Pancreas (tissue), 10 donors: ENCODE results near the gene IDI1. TPM values are rescaled to one million over a fixed set of nuclear protein-coding genes. Genes with fewer than 3 reads are reported as not detected.

ENCODE experiments used
- ATAC-seq, 4 donors: fragments of 200-7000 bp; cut with Tn5 transposase; one replicate each; pipeline versions ENCODE4 v1.8.0 to v1.9.1; 2020; ENCODE audit warnings: mild to moderate bottlenecking in 4 of 4, moderate library complexity in 4 of 4
- DNase-seq, 6 donors: peaks; one replicate each; pipeline ENCODE4 v3.0.0-alpha.2; 2020
- FAIRE-seq: peaks from 2 replicates; lab custom pipeline; 2012; peaks lifted over from hg19 to GRCh38; lab: Jason Lieb, UNC
- H3K27ac ChIP-seq, 4 donors: fragments of 200-600 bp; sonication (generic); 1 replicate in 3 of 4; 2 replicates in 1 of 4; pipeline versions ENCODE4 v1.5.0 to v1.8.0; 2020
- H3K27me3 ChIP-seq, 4 donors: fragments of 200-600 bp; one replicate each; pipeline ENCODE4 v1.8.0; 2021
- H3K36me3 ChIP-seq, 3 donors: fragments of 200-600 bp; sonication (generic) in 1 of 3; one replicate each; pipeline versions ENCODE4 v1.5.0 to v1.8.0; 2020 to 2021
- H3K4me1 ChIP-seq, 3 donors: fragments of 200-600 bp; one replicate each; pipeline ENCODE4 v1.8.0; 2021
- H3K4me3 ChIP-seq, 4 donors: fragments of 200-600 bp; sonication (generic) in 2 of 4; one replicate each; pipeline versions ENCODE4 v1.5.0 to v1.8.0; 2020 to 2021
- H3K9me3 ChIP-seq, 4 donors: fragments of 200-600 bp; one replicate each; pipeline ENCODE4 v1.8.0; 2021
- CTCF ChIP-seq, 4 donors: fragments of 200-600 bp; sonication (generic) in 3 of 4; IDR thresholded peaks; one replicate each; pipeline versions ENCODE4 v1.5.0 to v1.8.0; 2021; ENCODE audit warnings: antibody characterized with exemption in 4 of 4
- WGBS, 2 donors: extraction: QIAGEN DNeasy Blood & Tissue Kit; methylation state at CpG; one replicate each; pipeline ENCODE4 v1.1.7; 2013; 5-methylcytosine and 5-hydroxymethylcytosine counted together
- intact Hi-C, 3 donors: fragments of 100-400 bp; cut with DNase I; formaldehyde crosslinking; loops; one replicate each; pipeline versions ENCODE4 v1.11.1 to v1.14.2; 2022
- polyA plus RNA-seq, 2 donors: library from polyadenylated mRNA; stranded (reverse); fragments of 200-250 nt; gene quantifications; one replicate each; pipeline ENCODE4 v1.2.3, GENCODE V29; 2013
- total RNA-seq, 6 donors: library from RNA; stranded (reverse); fragmentation: NEBNext Ultra II Directional in 4 of 6; extraction: Animal tissue kit (Norgen Biotek cat#: 25700) in 4 of 6; gene quantifications; one replicate each; pipeline versions ENCODE4 v1.2.1 to v1.2.4, GENCODE V29; 2021 to 2023
- donor health status: healthy with polysubstance abuse.
- donor health status: DM: no; HTN: no; CAD: no; lungs with moderate emphysema.
- donor health status: DM: no; HTN: no; CAD: no.
- donor health status: control.
- donor health status: control.
- donor health status: Bipolar disorder and iron deficiency.
- donor health status: DM: yes; HTN: yes; CAD: no.
- donor health status: DM: no; HTN: no; CAD: no.
- donor health status: DM: no; HTN: no; CAD: no.
- donor health status: DM: yes; HTN: yes; CAD: no.

IDI1 gene
- total and polyA plus RNA-seq, 8 donors, result 5.4 to 26.7 (median 9.6) TPM

- intact Hi-C loops, result no loop called here
- 0 to 1% methylated on average over 21 to 26 of the region's 26 CpGs for WGBS, 2 donors
These were observed 8.3 kb upstream of the IDI1 start for GRCh38 chr10:1057106-1057657.

GRCh38 chr10:1056326-1057105, 7.6 kb upstream of the IDI1 start, which contains the start of gene WDR37:
WDR37 (plus strand) TSS chr10:1056385; CDS start chr10:1072156, 15,771 bp downstream.
- no peaks in the 10 kb centered on the region for H3K27me3 ChIP-seq
- H3K4me3 ChIP-seq, result peak within 1 kb of the TSS; percentile 68 to 100 (median 95)
- peaks cover 0 to 1% (median 0%) of the 10 kb centered on the region in 3 donors for H3K36me3 ChIP-seq
- TF ChIP-seq CTCF (IDR thresholded peaks at IDR 0.05), result no peak
- DNase-seq (peak; percentile 78 to 93 (median 84)), FAIRE-seq (no peak), ATAC-seq (peak; percentile 96 to 97 (median 97))
- intact Hi-C loops, result no loop called here
- peaks cover 20 to 33% (median 27%) of the 10 kb centered on the region in 3 donors for H3K4me1 ChIP-seq
- WGBS, 2 donors, result 0 to 1% methylated on average over 76 to 87 of the region's 87 CpGs
- H3K27ac ChIP-seq, result peak within 1 kb of the TSS; percentile 95 to 98 (median 98)
- no peaks in the 10 kb centered on the region for H3K9me3 ChIP-seq

More at GRCh38 chr10:1057106-1057657, 8.3 kb upstream of the IDI1 start:
- DNase-seq, result no peak
- H3K27me3 ChIP-seq, result no peaks in the 10 kb centered on the region
- no peak for FAIRE-seq
- TF ChIP-seq CTCF (IDR thresholded peaks at IDR 0.05), result no peak
- peak overlapping the region; percentile 68 to 100 (median 95) for H3K4me3 ChIP-seq
- no peaks in the 10 kb centered on the region for H3K9me3 ChIP-seq
- H3K36me3 ChIP-seq, result no peaks in the 10 kb centered on the region
- peak overlapping the region in 2 of 4 donors; percentile 98 for H3K27ac ChIP-seq
- H3K4me1 ChIP-seq, result peaks cover 20 to 31% (median 27%) of the 10 kb centered on the region in 3 donors
- peak in 3 of 4 donors; percentile 14 to 38 (median 26) for ATAC-seq

GRCh38 chr10:1054684-1055083, 5.8 kb upstream of the IDI1 start:
- no peaks in the 10 kb centered on the region for H3K27me3 ChIP-seq
- WGBS, 2 donors, result 55 to 56% methylated on average over 6 of the region's 6 CpGs
- no peak for TF ChIP-seq CTCF (IDR thresholded peaks at IDR 0.05)
- ATAC-seq (no peak), DNase-seq (no peak), FAIRE-seq (no peak)
- peaks cover 0 to 4% (median 0%) of the 10 kb centered on the region in 3 donors for H3K36me3 ChIP-seq
- H3K4me3 ChIP-seq, result peak overlapping the region in 1 of 4 donors; percentile 94
- no peaks in the 10 kb centered on the region for H3K9me3 ChIP-seq
- peaks cover 35 to 46% (median 38%) of the 10 kb centered on the region in 3 donors for H3K4me1 ChIP-seq
- no peak overlapping the region for H3K27ac ChIP-seq
- intact Hi-C loops, result no loop called here

- Histone ChIP-seq H3K4me3 (peak overlapping the region in 1 of 4 donors; percentile 64), H3K27ac (no peak overlapping the region), H3K9me3 (no peaks in the 10 kb centered on the region), H3K27me3 (no peaks in the 10 kb centered on the region), H3K36me3 (peaks cover 0 to 4% (median 0%) of the 10 kb centered on the region in 3 donors), H3K4me1 (peaks cover 29 to 47% (median 31%) of the 10 kb centered on the region in 3 donors)
- FAIRE-seq, result no peak
- no peak for TF ChIP-seq CTCF (IDR thresholded peaks at IDR 0.05)
- WGBS, 2 donors, result 56 to 70% methylated on average over 4 of the region's 4 CpGs
- intact Hi-C loops, result no loop called here
- no peak for DNase-seq
- no peak for ATAC-seq
These were observed 1.6 kb upstream of the IDI1 start for GRCh38 chr10:1050554-1050953.
